CD8-positive, alpha-beta memory T cell (primary cell): ENCODE data around the gene STAG1. TPM values are rescaled to one million over a fixed set of nuclear protein-coding genes. Genes with fewer than 3 reads are reported as not detected.

ENCODE experiments used
- CTCF ChIA-PET: fragments of 350-600 bp; sonication (Branson Sonifier 250); formaldehyde crosslinking; loops from one replicate; lab custom pipeline; 2021; ENCODE audit warnings: antibody characterized with exemption; lab: Charles Lee
- POLR2A ChIA-PET: fragments of 350-600 bp; sonication (Branson Sonifier 250); formaldehyde crosslinking; loops from one replicate; lab custom pipeline; 2021; ENCODE audit warnings: antibody characterized with exemption; lab: Charles Lee
- DNase-seq, 5 donors: peaks; one replicate each; pipeline versions ENCODE4 v3.0.0 to v3.0.0-alpha.2; 2020 to 2022; ENCODE audit warnings: mixed read lengths in 1 of 5
- H3K27ac ChIP-seq: one replicate; pipeline ENCODE4 v1.7.0; 2013; ENCODE audit warnings: low read depth, mild to moderate bottlenecking, low read length, moderate library complexity
- H3K27me3 ChIP-seq: 2 replicates; pipeline ENCODE4 v1.7.0; 2013; ENCODE audit warnings: low read length, mild to moderate bottlenecking; ENCODE audit not compliant: insufficient read depth, poor library complexity, severe bottlenecking
- H3K36me3 ChIP-seq: 2 replicates; pipeline ENCODE4 v1.7.0; 2013; ENCODE audit warnings: mild to moderate bottlenecking, low read length, moderate library complexity; ENCODE audit not compliant: insufficient read depth
- H3K4me1 ChIP-seq: 2 replicates; pipeline ENCODE4 v1.7.0; 2013; ENCODE audit warnings: mild to moderate bottlenecking, low read length, moderate library complexity; ENCODE audit not compliant: insufficient read depth
- H3K4me3 ChIP-seq: 2 replicates; pipeline ENCODE4 v1.7.0; 2013; ENCODE audit warnings: mild to moderate bottlenecking, low read length
- H3K9me3 ChIP-seq: 2 replicates; pipeline ENCODE4 v1.7.0; 2013; ENCODE audit warnings: mild to moderate bottlenecking, low read length
- H3K27ac Mint-ChIP-seq, 8 donors: one replicate each; pipeline ENCODE4 v1.8.0; 2020 to 2021; ENCODE audit warnings: mixed read lengths in 8 of 8, mild to moderate bottlenecking in 6 of 8, inconsistent platforms in 3 of 8, moderate library complexity in 3 of 8
- H3K27me3 Mint-ChIP-seq, 2 donors: one replicate each; pipeline ENCODE4 v1.8.0; 2020 to 2021; ENCODE audit warnings: mixed read lengths in 2 of 2, mild to moderate bottlenecking in 1 of 2, moderate library complexity in 1 of 2
- H3K36me3 Mint-ChIP-seq, 3 donors: one replicate each; pipeline ENCODE4 v1.8.0; 2020 to 2021; ENCODE audit warnings: mixed read lengths in 3 of 3, inconsistent platforms in 1 of 3, mild to moderate bottlenecking in 1 of 3
- H3K4me1 Mint-ChIP-seq, 3 donors: one replicate each; pipeline ENCODE4 v1.8.0; 2020 to 2021; ENCODE audit warnings: mixed read lengths in 3 of 3, inconsistent platforms in 1 of 3, mild to moderate bottlenecking in 1 of 3
- H3K4me3 Mint-ChIP-seq, 7 donors: one replicate each; pipeline ENCODE4 v1.8.0; 2020 to 2021; ENCODE audit warnings: mixed read lengths in 7 of 7, mild to moderate bottlenecking in 6 of 7, moderate library complexity in 4 of 7, inconsistent platforms in 2 of 7
- H3K9me3 Mint-ChIP-seq, 5 donors: one replicate each; pipeline ENCODE4 v1.8.0; 2020 to 2022; ENCODE audit warnings: mixed read lengths in 5 of 5, mild to moderate bottlenecking in 3 of 5, moderate library complexity in 2 of 5, inconsistent platforms in 1 of 5
- polyA plus RNA-seq: library from polyadenylated mRNA; unstranded; fragments of 300-500 nt; fragmentation: Illumina TruSeq; gene quantifications from one replicate; pipeline ENCODE4 v1.2.3, GENCODE V29; 2021
- total RNA-seq, 2 experiments: library from RNA; stranded (reverse); gene quantifications; one replicate each; pipeline ENCODE4 v1.2.3, GENCODE V29; 2021

The STAG1 gene
- total and polyA plus RNA-seq, 3 experiments from 2014 or later = 19.0 to 61.4 (median 58.5) TPM

DNA sequence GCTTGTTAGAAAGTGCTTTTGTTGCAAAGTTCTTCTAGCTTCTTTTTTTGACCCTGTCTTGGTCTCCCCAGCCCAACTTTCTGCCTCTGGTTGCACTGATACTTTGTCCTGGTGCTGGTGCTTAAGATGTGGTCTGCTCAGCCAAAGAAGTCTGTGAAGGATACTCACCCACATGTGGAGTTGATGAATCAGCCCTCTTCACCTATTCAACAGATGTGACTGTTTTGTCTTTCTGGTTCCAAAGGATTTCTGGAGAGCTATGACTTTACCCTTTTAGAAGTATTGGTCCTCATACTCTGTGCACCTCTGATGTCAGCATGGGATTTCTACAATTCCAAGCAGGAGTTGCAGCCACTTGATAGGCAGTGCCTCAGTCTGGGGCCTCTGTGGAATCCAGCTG, 418.0 kb downstream of the STAG1 start:
- no peak overlapping the region for H3K4me3 ChIP-seq
- CTCF ChIA-PET = interaction anchor here (0.6 to 1.5 kb wide), 5 partner anchors 17 to 418 kb away, joined by 3 to 4 read pairs (median 4); partner anchors contain the start of gene STAG1
- Mint-ChIP-seq H3K27ac (peak overlapping the region in 5 of 8 donors; percentile 18 to 47 (median 37)), H3K4me3 (no peak overlapping the region), H3K36me3 (peaks cover 0 to 73% (median 26%) of the 10 kb centered on the region in 3 donors), H3K9me3 (no peaks in the 10 kb centered on the region), H3K4me1 (no peaks in the 10 kb centered on the region), H3K27me3 (peaks cover 0 to 4% of the 10 kb centered on the region in 2 donors)
- POLR2A ChIA-PET = interaction anchor here (0.5 to 0.6 kb wide), 2 partner anchors 7 to 418 kb away, joined by 3 to 4 read pairs; partner anchors contain the start of gene STAG1
- H3K9me3 ChIP-seq = no peaks in the 10 kb centered on the region
- no peak overlapping the region for H3K27ac ChIP-seq
- H3K27me3 ChIP-seq = no peaks in the 10 kb centered on the region
- no peaks in the 10 kb centered on the region for H3K36me3 ChIP-seq
- DNase-seq = no peak
- H3K4me1 ChIP-seq = no peaks in the 10 kb centered on the region

DNA sequence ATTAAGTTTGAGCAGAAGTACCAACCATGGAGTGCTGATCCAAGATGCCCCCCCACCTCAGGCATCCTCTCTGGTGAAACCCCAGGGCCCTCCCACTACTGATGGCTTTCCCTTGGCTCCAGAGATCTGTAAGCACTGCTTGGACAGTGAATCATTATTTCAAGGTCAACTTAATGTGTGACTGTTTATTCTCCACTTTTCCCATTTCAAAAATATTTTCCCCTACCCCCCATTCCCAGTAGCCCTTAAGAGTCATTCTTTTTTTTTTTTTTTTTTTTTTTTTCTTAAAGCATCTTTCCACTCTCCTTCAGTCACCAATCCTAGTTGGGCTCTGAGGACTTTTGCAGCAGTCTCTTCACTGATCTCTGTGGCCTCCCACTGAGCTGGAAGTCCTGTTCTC, 419.4 kb downstream of the STAG1 start:
- peaks cover 10% of the 10 kb centered on the region for H3K36me3 ChIP-seq
- no peak overlapping the region for H3K27ac ChIP-seq
- H3K27me3 ChIP-seq = no peaks in the 10 kb centered on the region
- no peaks in the 10 kb centered on the region for H3K4me1 ChIP-seq
- no peak for DNase-seq
- no peaks in the 10 kb centered on the region for H3K9me3 ChIP-seq
- Mint-ChIP-seq H3K9me3 (no peaks in the 10 kb centered on the region), H3K27ac (peak overlapping the region in 4 of 8 donors; percentile 25 to 92 (median 60)), H3K27me3 (peaks cover 0 to 4% of the 10 kb centered on the region in 2 donors), H3K4me1 (no peaks in the 10 kb centered on the region), H3K36me3 (peaks cover 0 to 75% (median 30%) of the 10 kb centered on the region in 3 donors), H3K4me3 (no peak overlapping the region)
- no peak overlapping the region for H3K4me3 ChIP-seq
- ChIA-PET CTCF (interaction anchor here (1.1 to 1.5 kb wide), 2 partner anchors 59 to 419 kb away, joined by 4 read pairs; partner anchors contain the start of gene STAG1), POLR2A (no interaction called here)

DNA sequence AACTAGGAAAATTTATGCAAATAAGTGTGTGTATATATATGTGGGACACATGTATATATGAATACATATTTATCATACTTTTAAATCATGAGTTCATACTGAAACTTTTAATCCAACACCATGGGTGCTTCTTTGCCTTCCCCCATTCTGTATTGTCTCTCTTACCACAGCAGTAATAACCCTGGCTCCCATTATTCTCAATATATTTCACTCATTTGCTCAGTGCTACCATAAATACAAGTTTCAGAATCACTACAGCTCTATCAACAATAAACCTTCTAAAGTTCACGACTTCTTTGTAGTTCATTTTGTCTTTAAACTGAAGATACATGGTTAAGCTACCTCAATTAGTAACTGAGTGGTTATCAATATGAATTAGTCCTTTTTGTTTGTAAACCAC, 419.9 kb downstream of the STAG1 start:
- Mint-ChIP-seq H3K4me3 (no peak overlapping the region), H3K36me3 (peaks cover 0 to 76% (median 30%) of the 10 kb centered on the region in 3 donors), H3K27ac (peak overlapping the region in 5 of 8 donors; percentile 3 to 92 (median 44)), H3K4me1 (no peaks in the 10 kb centered on the region), H3K27me3 (peaks cover 0 to 4% of the 10 kb centered on the region in 2 donors), H3K9me3 (no peaks in the 10 kb centered on the region)
- Histone ChIP-seq H3K27ac (no peak overlapping the region), H3K4me1 (no peaks in the 10 kb centered on the region), H3K27me3 (no peaks in the 10 kb centered on the region), H3K4me3 (no peak overlapping the region), H3K36me3 (peaks cover 15% of the 10 kb centered on the region), H3K9me3 (no peaks in the 10 kb centered on the region)
- CTCF ChIA-PET = interaction anchor here (1.1 to 1.5 kb wide), 2 partner anchors 257 to 420 kb away, joined by 3 to 4 read pairs; partner anchors contain the start of gene STAG1
- POLR2A ChIA-PET = no interaction called here
- no peak for DNase-seq

DNA sequence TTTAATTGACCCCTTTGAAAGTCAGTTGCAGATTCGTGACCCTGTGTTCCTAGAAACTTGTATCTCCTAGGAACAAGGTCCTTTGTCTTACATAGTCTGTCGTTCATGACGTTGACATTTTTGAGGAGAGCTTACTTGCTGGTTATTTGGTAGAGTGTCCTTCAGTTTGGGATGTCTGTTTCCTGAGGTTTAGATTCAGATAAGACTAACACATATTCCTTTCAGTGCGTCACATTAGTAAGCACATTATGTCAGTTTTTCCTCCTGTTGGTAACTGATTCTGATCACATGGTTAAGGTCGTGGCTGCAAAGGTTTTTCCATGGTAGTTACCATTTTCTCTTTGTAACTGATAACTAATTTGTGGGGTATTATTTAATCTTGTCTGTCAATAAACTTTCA, 421.3 kb downstream of the STAG1 start:
- CTCF ChIA-PET = interaction anchor here (1.5 kb wide), 1 partner anchor 256 kb away, joined by 3 read pairs; no protein-coding TSS in a partner anchor
- Mint-ChIP-seq H3K4me1 (no peaks in the 10 kb centered on the region), H3K9me3 (no peaks in the 10 kb centered on the region), H3K4me3 (no peak overlapping the region), H3K36me3 (peaks cover 12 to 76% (median 40%) of the 10 kb centered on the region in 3 donors), H3K27me3 (peaks cover 0 to 4% of the 10 kb centered on the region in 2 donors), H3K27ac (no peak overlapping the region)
- no peak for DNase-seq
- no peaks in the 10 kb centered on the region for H3K27me3 ChIP-seq
- no peaks in the 10 kb centered on the region for H3K4me1 ChIP-seq
- H3K9me3 ChIP-seq = no peaks in the 10 kb centered on the region
- no peak overlapping the region for H3K4me3 ChIP-seq
- H3K27ac ChIP-seq = no peak overlapping the region
- POLR2A ChIA-PET = no interaction called here
- peaks cover 19% of the 10 kb centered on the region for H3K36me3 ChIP-seq

DNA sequence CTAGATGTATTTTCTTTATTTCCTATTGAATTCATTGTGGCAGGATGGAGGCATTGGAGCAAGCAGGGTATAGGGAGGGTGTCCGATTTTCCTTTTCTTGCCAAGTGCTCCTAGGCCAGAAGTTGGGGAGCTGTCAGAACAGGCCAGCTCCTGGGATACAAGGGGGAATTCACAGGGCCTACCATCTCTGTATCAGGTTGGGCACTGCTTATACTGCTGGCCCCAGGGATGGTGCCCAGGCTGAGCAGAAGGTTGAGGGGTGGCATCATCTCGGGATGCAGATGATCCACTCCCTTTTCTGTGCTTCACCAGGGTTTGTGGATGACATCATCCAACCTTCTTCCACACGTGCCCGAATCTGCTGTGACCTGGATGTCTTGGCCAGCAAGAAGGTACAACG, 422.6 kb downstream of the STAG1 start:
- H3K27me3 ChIP-seq = no peaks in the 10 kb centered on the region
- CTCF ChIA-PET = no interaction called here
- POLR2A ChIA-PET = no interaction called here
- H3K36me3 ChIP-seq = peaks cover 19% of the 10 kb centered on the region
- no peak overlapping the region for H3K4me3 ChIP-seq
- no peaks in the 10 kb centered on the region for H3K9me3 ChIP-seq
- Mint-ChIP-seq H3K4me3 (no peak overlapping the region), H3K4me1 (no peaks in the 10 kb centered on the region), H3K27ac (no peak overlapping the region), H3K36me3 (peaks cover 19 to 73% (median 40%) of the 10 kb centered on the region in 3 donors), H3K27me3 (peaks cover 0 to 3% of the 10 kb centered on the region in 2 donors), H3K9me3 (peaks cover 0 to under 1% (median 0%) of the 10 kb centered on the region in 5 donors)
- no peak overlapping the region for H3K27ac ChIP-seq
- H3K4me1 ChIP-seq = no peaks in the 10 kb centered on the region
- no peak for DNase-seq

DNA sequence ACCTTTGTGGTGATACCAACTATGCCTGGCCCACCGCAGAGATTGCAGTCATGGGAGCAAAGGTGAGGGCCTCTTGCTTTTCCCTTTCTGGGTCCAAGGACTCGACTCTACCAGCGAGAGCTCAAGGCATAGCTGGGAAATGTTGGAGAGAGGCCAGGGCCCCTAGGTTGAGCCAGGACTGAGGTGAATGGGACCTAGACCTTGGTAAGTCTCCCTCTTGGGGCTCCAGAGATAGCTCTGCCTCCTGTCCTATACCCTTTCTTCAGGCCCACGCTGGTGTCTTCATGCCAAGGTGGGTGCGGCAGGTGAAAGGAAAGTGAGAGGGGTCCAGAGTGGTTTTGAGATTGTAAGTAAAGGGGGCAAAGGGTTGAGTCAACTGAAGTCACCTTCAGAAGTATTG, 424.5 kb downstream of the STAG1 start:
- peak overlapping the region in 1 of 8 donors; percentile 54 for H3K27ac Mint-ChIP-seq
- no peak overlapping the region for H3K4me3 ChIP-seq
- peaks cover 19% of the 10 kb centered on the region for H3K36me3 ChIP-seq
- H3K27me3 Mint-ChIP-seq = no peaks in the 10 kb centered on the region
- ChIA-PET POLR2A (no interaction called here), CTCF (no interaction called here)
- H3K27me3 ChIP-seq = no peaks in the 10 kb centered on the region
- peaks cover 38 to 74% (median 45%) of the 10 kb centered on the region in 3 donors for H3K36me3 Mint-ChIP-seq
- no peaks in the 10 kb centered on the region for H3K4me1 Mint-ChIP-seq
- H3K27ac ChIP-seq = no peak overlapping the region
- no peak overlapping the region for H3K4me3 Mint-ChIP-seq
- H3K9me3 ChIP-seq = peaks cover 1% of the 10 kb centered on the region
- no peaks in the 10 kb centered on the region for H3K4me1 ChIP-seq
- H3K9me3 Mint-ChIP-seq = peaks cover 9 to 20% (median 16%) of the 10 kb centered on the region in 5 donors
- DNase-seq = no peak

DNA sequence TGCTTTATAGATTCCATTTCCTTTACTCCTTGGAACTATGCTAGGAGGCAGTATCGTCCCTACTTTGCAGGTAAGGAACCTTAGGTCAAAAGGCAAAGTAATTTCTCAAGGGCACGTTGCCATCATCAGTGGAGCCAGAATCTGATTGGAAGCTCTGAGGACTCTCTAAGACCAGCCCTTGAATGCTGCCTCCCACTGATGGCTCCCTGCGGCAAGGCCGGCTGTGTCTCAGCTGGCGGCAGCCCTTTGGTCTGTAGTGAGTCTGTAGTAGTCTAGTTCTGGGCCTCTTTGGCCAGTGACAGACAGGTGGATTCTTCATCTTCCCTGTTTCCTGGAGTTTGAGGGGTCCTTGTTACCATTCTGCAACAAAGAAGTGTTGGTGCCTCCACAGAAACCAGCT, 425.9 kb downstream of the STAG1 start:
- H3K4me3 ChIP-seq = no peak overlapping the region
- no peaks in the 10 kb centered on the region for H3K27me3 ChIP-seq
- H3K4me1 ChIP-seq = no peaks in the 10 kb centered on the region
- POLR2A ChIA-PET = no interaction called here
- H3K36me3 ChIP-seq = peaks cover 19% of the 10 kb centered on the region
- Mint-ChIP-seq H3K27ac (peak overlapping the region in 1 of 8 donors; percentile 3), H3K36me3 (peaks cover 50 to 83% (median 52%) of the 10 kb centered on the region in 3 donors), H3K9me3 (peaks cover 23 to 33% (median 29%) of the 10 kb centered on the region in 5 donors), H3K27me3 (no peaks in the 10 kb centered on the region), H3K4me3 (no peak overlapping the region), H3K4me1 (no peaks in the 10 kb centered on the region)
- CTCF ChIA-PET = no interaction called here
- peaks cover 8% of the 10 kb centered on the region for H3K9me3 ChIP-seq
- no peak overlapping the region for H3K27ac ChIP-seq
- no peak for DNase-seq

DNA sequence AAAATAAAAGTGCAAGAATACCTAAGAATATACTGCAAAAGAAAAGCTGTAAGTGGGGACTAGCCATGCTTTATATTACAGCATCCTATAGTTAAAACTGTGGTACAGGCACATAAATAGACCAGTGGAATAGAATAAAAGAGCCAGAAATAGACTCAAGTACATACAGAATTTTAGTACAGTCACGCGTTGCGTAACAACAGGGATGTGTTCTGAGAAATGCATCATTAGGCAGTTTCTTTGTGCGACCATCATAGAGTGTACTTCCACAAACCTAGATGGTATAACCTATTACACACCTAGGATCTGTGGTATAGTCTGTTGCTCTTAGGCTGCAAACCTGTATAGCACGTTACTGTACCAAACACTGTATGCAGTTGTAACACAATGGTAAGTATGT, 440.2 kb downstream of the STAG1 start:
- peaks cover 14 to 35% (median 16%) of the 10 kb centered on the region in 3 donors for H3K36me3 Mint-ChIP-seq
- H3K4me3 Mint-ChIP-seq = no peak overlapping the region
- H3K9me3 ChIP-seq = no peaks in the 10 kb centered on the region
- ChIA-PET CTCF (no interaction called here), POLR2A (no interaction called here)
- no peaks in the 10 kb centered on the region for H3K9me3 Mint-ChIP-seq
- no peaks in the 10 kb centered on the region for H3K27me3 Mint-ChIP-seq
- no peak overlapping the region for H3K27ac Mint-ChIP-seq
- no peaks in the 10 kb centered on the region for H3K27me3 ChIP-seq
- H3K4me3 ChIP-seq = no peak overlapping the region
- H3K36me3 ChIP-seq = no peaks in the 10 kb centered on the region
- no peak for DNase-seq
- no peak overlapping the region for H3K27ac ChIP-seq
- no peaks in the 10 kb centered on the region for H3K4me1 ChIP-seq
- peaks cover 0 to 1% (median 0%) of the 10 kb centered on the region in 3 donors for H3K4me1 Mint-ChIP-seq
